NCI-H524 treated with DMSO at 0.1 percent for 48 hours (cell line): Measurements from ENCODE around the gene ANKRD13B.

ENCODE experiments used
- DNase-seq: peaks from one replicate; lab custom pipeline; 2025; lab: John Stamatoyannopoulos, UW

ANKRD13B gene

DNA sequence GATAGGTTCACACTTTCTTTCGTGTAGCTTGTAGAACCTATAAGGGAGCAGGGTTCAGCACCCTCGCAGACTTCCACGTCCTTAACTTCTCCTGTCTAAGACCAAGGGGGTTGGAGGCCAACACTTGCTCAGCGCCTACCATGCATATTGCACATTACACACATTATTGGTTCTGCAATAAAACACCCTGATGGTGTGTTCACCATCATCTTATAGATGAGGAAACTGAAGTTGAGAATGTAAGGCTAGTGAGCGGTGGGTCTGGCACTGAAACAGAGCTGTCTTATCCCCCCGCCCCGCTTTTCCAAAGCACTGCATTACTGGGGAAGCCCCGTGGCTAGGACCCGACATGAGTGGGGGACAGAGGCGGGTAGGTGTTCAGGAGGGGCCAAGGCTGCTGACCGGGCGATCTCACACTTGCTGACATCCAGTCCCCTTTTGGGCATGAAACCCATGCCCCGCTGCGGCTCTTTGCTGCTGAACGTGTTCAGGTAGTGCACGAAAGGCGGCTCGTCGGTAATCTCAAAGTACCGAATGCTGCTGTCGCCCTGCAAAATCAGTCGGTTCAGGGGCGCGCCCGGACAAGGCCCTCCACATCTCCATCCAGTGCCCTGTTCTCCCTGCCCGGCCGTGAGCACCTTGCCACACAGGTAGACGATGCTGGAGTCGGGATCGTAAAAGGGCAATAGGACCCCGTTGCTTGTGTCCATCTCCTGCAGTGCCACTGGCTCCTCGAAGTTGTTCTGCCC, 23.5 kb downstream of the ANKRD13B start:
- DNase-seq = no peak

DNA sequence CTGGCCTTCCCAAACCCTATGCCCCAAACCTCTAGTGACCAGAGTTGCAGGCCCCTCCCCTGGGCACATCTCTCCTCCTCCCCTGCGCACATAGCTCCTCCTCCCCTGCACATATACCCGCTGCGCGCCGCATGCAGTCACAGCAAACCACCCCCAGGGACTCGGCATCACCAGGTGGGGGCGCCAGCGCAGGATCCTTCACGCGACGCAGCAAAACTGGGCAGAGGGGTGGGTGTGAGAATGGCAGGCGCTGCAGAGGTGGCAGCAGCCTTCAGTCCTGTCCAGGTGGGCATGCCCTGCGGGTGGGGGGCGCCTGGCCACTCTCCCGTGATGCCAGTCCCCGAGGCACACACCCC, 24.2 kb downstream of the ANKRD13B start:
- DNase-seq = peak; percentile 69

DNA sequence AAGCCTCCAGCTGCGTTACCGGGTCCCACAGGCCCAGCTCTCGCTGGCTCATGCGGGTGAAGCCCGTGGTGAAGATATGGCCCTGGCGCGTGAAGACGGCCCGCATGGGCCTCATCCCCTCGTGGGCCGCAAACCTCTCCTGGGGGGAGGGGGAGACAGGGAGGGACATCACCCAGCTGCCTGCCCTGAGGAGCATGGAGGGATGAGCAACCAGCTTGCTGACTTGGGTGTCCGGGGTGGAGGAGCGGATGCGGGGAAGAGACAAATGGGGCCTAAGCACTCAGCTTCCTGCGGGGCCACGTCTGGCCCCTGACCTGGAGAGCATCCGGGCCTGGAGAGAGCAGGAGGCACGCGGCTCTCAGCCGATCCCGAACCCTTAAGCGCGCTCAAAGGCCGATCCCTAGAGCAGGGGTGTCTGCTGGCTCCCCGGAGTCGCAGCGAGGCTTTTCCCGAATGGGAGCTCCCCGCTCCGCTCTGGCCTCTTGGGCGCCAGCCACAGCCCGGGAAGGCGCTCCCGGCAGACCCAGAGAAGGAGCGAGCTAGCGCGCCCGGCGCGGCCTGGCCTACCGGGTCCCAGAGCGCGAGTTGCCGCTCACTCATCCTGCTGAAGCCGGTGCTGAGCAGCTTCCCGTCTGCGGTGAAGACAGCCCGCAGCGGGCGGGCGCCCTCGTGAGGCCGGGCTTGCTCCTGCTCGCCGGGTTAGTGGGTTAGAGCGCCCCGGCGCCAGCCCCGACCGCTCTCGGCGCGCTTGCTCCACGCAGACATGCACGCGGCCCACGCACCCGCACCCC, 24.7 kb downstream of the ANKRD13B start:
- DNase-seq = no peak

DNA sequence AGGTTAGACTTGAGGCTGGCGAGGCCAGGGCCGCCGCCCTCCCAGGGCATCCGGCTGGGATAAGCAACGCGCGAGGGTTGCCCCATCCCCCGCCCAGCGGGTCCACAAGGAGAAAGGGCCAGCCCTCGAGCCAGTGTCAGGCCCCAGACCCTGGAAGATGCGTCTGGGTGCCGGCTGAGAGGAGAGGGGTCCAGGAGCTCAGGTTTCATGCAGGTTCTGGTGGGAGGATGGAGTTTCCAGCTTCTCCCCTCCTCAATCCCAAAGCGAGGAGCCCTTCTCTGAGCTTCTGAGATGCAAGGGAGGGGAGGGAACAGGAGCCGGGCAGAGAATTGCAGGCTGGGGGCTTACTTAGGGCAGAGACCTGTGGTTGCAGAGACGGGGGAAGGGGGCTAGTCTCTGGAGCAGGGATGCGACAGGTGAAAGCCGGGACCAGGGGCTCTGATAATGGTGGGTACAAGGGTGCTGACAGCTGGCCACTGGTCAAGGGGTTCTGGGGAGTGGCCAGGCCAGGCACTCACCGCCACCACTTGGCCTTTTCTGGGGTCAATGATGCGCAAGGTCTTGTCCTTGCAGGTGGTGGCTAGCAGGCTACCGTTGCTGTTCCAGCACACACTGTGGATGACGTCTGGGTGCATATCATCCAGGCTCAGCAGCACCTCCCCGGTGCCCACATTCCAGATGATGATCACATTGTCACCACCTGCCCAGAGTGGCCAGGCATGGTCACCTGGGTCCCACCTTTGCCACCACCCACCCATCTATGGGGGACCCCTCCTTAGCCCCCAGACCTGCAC, 25.5 kb downstream of the ANKRD13B start:
- no peak for DNase-seq

DNA sequence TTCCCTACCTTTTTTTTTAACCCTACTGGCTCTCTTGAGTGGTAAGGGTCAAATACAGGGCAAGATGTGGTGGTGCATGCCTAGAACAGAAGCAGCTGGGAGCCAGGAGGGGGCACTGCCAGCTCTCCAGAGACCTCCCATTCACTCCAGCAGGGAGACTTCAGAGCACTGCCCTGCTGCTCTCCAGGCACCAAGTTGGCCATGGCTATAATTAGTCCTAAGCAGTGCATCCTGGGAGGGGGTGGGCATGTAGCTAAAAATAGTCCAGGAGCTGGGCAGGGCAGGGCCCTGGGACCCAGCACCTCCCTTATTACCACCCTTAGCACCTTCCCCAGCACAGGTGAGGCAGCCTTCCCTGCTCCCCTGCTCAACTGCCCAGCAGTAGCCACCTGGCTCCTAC, 26.3 kb downstream of the ANKRD13B start:
- peak; percentile 22 for DNase-seq

- no peak for DNase-seq
Observed at GRCh38 chr17:29620271-29620670, 27.3 kb downstream of the ANKRD13B start.

DNA sequence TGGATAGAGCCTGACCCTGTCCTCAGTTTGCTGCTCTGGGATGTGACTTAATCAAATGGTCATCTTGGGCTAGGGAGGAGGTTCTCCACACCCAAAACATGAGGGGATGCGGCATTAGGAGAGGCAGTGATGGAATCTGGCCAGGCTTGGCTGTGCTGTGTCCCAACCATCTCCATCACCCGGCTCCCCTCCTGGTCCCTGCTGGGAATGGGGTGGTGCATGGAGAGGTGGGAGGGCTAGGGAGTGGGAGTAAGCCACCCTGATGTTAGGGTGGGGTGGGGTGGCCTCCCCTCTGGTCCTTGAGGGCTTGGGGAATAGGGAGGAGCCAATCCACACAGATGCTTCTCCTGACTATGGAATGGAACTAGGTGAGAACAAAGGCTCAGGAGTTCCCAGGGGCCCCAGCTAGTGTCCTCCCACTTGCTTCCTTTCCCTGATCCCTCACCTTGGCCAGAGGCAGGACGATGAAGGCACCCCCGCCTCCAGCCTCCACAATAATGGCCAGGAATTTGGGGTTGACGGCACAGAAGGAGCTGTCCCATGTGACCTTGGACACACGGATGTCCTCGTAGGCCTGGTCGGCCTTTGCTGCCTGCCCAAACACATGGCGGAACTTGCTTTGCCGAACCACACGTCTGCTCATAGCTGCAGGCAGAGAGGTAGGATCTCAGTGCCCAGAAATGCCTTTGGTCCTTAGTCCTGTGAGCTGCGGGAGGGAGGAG, 28.0 kb downstream of the ANKRD13B start:
- DNase-seq = no peak

GRCh38 chr17:29621751-29622194, 28.8 kb downstream of the ANKRD13B start:
- no peak for DNase-seq

DNA sequence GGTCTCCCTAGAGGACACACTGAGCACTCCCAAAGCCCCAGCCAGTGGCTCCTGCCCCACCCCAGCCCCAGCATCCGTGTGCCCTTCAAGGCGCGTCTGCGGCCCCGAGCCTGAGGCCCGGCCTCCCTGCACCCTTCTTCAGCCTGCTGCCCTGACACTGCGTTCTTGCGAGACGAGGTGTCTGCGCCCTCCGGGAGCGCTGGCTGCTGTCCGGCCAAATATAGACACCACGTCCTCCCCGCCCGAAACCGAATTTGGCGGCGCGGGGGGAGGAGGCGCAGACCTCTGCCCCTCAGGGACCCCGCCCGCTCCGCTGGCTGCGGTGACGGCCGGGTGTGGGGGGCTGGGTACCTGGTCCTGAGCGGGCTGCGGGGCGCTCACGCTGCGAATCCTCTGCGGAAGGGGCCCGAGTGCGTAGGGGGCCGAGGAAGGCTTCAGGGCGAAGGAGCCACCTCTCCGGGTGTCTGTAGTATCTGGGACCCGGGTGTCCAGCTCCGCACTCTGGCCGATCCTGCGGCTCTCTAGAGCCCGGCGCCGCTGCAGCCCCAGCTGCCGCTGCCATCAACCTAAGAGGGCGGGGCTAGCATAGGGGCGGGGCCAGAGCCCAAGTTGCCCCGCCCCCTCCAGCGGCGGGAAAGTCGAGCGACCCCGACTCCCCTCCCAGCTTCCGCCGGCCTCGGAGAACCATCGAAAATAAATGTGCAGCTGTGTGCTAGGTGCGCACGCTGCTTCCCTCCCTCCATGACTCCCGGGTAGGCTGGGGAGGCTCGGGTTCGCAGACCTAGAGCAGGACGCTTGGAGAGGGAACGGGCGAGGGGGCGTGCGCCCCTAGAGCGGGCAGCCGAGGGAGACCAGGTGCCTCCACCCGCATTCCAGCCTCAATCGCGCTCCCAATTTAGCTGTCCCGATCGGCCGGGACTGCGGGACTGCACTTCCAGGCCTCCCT, 29.7 kb downstream of the ANKRD13B start, which contains the start of gene CORO6:
Gene CORO6, minus strand, starts transcription at position 576 of the 946 bp plus-strand sequence. CDS start 1,491 bp downstream, outside the sequence.
- no peak for DNase-seq

- DNase-seq = no peak
Observed at GRCh38 chr17:29623283-29623647, 30.3 kb downstream of the ANKRD13B start.

DNA sequence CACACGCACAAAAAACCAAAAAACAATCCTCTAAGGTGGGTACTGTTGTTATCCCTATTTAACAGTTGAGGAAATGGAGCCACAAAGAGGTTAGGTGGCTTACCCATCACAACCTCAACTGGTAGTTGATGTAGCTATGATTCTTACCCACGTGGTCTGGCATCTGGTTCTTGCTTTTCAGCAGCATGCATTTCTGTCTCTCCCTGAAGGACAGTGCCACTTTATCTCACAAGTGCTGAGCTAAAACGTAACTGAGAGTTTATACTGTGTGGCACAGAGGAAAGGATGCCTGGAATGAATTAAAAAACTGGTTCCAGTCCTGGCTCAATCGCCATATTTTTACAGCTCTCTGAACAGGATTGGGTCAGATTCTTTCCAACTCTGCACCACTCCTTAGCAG, 31.7 kb downstream of the ANKRD13B start:
- no peak for DNase-seq

GRCh38 chr17:29625037-29625750, 32.3 kb downstream of the ANKRD13B start:
- no peak for DNase-seq

GRCh38 chr17:29627951-29628350, 35.0 kb downstream of the ANKRD13B start:
- no peak for DNase-seq

- DNase-seq = no peak
Observed at GRCh38 chr17:29628644-29629043, 35.7 kb downstream of the ANKRD13B start.

DNA sequence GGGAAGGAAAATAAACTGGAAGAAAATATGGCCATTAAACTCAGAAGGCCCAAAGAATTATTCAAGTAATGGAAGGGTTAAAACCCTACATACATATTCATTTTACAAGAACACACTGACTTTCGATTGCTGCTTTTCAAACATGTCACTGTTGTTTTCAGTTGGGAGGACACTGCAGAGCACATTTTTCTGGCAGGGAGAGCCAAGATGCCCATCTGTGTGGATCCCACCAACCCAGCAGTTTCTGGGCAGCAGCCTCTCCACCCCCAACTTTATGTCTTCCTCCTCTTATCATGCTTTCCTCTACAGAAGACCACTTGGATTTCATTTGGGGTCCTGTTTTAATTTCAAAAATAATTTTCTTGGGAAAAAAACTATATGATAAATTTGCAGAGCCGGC, 36.9 kb downstream of the ANKRD13B start:
- no peak for DNase-seq

DNA sequence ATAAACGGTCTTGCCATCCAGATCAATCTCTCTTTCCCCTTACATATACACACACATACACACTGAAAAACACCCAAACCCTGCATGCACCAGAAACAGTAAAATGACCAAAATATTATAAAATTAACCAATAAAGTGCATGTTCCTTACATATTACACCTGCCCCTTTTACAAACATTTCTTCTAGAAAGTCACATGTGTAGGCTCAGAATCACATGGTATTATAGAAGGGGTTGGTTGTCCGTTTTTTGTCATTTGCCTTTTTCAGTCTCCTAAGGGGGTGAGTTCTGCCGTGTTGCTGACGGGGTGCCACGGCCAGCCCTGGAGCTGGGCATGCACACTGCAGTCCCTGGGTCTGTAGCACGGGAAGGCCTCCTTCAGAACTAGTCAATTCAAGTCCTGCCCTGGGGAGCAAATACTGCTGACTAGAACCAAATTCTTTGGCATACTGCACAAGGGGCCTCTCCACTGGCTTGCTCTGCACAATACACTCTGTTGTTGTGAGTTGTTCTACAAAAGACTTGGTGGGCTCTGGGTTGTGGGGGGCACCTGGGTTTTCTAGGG, 37.8 kb downstream of the ANKRD13B start:
- DNase-seq = no peak

DNA sequence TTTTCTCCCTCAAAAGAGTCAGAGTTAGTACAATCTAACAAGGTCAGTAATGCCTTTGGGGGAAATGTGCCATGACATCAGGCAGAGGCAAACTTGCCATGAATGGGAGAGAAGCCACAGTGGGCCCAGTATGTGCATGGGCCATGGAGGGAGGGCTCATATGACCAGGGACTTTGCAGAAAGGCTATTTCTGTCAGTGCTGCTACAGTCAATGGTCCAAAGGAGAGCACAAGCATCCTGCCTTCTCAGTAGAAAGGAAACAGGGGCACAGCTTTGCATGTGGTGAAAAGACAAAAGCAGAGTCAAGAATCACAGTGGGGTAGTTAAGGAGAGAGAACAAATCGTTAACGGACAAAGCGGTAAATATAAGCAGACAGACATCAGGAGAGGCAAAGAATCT, 41.0 kb downstream of the ANKRD13B start:
- no peak for DNase-seq

DNA sequence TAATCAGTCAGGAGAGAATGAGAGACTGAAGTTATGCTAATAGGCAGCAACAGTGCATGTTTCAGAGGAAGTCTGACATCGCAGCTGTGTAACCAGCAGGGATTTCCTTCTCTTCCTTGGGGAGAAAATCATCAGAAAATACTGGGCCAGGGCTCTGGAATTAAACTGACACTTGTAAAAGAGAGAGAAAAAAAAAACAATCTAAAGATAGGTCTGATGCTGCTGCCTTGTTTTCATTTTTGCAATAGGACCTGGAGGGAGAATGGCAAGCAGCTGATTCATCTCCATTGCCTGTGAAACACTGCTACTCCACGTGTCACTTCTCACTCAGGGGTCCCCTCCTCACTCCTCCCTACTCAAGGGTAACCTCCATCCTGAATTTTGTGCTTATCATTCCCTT, 47.5 kb downstream of the ANKRD13B start:
- DNase-seq = no peak

- no peak for DNase-seq
Observed at GRCh38 chr17:29640981-29641642, 48.2 kb downstream of the ANKRD13B start.
